ENCODE results near the gene CACNA1H. TPM values are rescaled to one million over a fixed set of nuclear protein-coding genes. Genes with fewer than 3 reads are reported as not detected.
A peak's percentile ranks its signal among the peaks of the same experiment; 100 is the strongest.

Gene CACNA1H
- total RNA-seq, 4 donors from 2014 or later, result 133 to 330 (median 173) TPM

DNA sequence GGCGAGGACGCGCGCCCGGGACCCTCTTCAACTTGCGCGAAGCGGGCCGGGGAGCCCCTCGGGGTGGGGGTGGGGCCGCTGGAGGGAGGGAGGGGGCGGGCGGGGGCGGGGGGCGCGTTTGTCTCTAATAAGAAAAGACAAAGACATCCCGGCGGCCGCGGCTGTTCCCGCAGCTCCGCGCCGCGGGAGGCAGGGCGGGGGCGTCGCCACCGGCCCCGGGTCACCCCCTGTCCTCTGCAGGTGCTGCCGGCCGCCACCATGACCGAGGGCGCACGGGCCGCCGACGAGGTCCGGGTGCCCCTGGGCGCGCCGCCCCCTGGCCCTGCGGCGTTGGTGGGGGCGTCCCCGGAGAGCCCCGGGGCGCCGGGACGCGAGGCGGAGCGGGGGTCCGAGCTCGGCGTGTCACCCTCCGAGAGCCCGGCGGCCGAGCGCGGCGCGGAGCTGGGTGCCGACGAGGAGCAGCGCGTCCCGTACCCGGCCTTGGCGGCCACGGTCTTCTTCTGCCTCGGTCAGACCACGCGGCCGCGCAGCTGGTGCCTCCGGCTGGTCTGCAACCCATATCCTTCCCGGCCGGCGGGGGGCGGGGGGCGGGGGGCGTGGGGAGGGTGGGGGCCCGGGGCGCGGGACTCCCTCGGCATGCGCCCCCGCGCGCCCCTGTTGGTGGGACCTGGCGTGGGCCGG is 714 bp downstream of the CACNA1H start:
- WGBS, 2 donors (ENCODE audit: low coverage in 1 of 2), result no CpG with 5 or more reads among the region's 94 CpGs
- no peak for ATAC-seq
- H3K27ac ChIP-seq, result peak overlapping the region; percentile 80 to 98 (median 94)
- peak overlapping the region; percentile 76 to 81 for H3K4me3 ChIP-seq
- no peaks in the 10 kb centered on the region for H3K36me3 ChIP-seq
- no peaks in the 10 kb centered on the region for H3K9me3 ChIP-seq
- TF ChIP-seq POLR2A (IDR thresholded peaks at IDR 0.05) (no peak), POLR2AphosphoS5 (IDR thresholded peaks at IDR 0.05) (no peak), EP300 (IDR thresholded peaks at IDR 0.05) (no peak)
- TF ChIP-seq, protein P1, sequence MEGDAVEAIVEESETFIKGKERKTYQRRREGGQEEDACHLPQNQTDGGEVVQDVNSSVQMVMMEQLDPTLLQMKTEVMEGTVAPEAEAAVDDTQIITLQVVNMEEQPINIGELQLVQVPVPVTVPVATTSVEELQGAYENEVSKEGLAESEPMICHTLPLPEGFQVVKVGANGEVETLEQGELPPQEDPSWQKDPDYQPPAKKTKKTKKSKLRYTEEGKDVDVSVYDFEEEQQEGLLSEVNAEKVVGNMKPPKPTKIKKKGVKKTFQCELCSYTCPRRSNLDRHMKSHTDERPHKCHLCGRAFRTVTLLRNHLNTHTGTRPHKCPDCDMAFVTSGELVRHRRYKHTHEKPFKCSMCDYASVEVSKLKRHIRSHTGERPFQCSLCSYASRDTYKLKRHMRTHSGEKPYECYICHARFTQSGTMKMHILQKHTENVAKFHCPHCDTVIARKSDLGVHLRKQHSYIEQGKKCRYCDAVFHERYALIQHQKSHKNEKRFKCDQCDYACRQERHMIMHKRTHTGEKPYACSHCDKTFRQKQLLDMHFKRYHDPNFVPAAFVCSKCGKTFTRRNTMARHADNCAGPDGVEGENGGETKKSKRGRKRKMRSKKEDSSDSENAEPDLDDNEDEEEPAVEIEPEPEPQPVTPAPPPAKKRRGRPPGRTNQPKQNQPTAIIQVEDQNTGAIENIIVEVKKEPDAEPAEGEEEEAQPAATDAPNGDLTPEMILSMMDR (IDR thresholded peaks at IDR 0.05), result peak in 2 of 4 experiments; percentile 25 to 27
- H3K4me1 ChIP-seq, result peaks cover 0 to 74% (median 29%) of the 10 kb centered on the region in 3 donors
- peaks cover 64% of the 10 kb centered on the region for H3K27me3 ChIP-seq

DNA sequence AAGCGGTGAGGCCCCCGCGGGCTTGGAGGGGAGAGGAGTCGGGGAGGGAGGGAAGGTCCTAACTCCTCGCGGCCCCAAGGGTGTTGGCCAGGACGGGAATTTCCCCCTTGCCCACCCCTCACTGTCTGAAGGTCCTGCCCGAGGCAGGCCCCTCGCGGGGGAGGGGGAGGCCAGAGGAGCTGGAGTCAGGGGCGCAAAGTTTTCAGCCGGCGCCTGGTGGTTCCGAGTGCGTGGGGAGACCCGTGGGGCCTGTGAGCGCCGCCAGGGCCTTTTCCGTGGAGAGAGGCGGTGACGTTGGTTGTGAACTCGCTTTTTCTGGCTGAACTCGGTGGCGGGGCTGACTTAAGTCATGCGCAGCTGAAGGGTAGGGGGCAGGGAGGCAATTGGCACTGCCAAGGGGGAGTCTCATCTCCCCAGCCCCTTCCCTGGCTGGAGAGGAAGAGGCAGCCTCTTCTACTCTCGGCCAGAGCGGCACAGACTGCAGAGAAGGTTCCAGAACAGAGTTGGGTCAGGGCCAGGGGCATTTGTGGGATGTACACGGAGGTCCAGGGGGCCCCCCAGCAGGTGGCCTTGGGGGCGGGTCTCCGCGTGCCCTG is 1.5 kb downstream of the CACNA1H start:
- no CpG with 5 or more reads among the region's 31 CpGs for WGBS, 2 donors (ENCODE audit: low coverage in 1 of 2)
- peak overlapping the region; percentile 76 to 81 for H3K4me3 ChIP-seq
- peak overlapping the region; percentile 80 to 98 (median 94) for H3K27ac ChIP-seq
- TF ChIP-seq POLR2A (IDR thresholded peaks at IDR 0.05) (peak in 1 of 2 donors; percentile 22), EP300 (IDR thresholded peaks at IDR 0.05) (no peak), POLR2AphosphoS5 (IDR thresholded peaks at IDR 0.05) (peak; percentile 50)
- TF ChIP-seq, protein P1 (IDR thresholded peaks at IDR 0.05), result peak in 1 of 4 experiments; percentile 11
- peaks cover 72% of the 10 kb centered on the region for H3K27me3 ChIP-seq
- peaks cover 0 to 82% (median 37%) of the 10 kb centered on the region in 3 donors for H3K4me1 ChIP-seq
- peak; percentile 14 for ATAC-seq
- no peaks in the 10 kb centered on the region for H3K36me3 ChIP-seq
- no peaks in the 10 kb centered on the region for H3K9me3 ChIP-seq

DNA sequence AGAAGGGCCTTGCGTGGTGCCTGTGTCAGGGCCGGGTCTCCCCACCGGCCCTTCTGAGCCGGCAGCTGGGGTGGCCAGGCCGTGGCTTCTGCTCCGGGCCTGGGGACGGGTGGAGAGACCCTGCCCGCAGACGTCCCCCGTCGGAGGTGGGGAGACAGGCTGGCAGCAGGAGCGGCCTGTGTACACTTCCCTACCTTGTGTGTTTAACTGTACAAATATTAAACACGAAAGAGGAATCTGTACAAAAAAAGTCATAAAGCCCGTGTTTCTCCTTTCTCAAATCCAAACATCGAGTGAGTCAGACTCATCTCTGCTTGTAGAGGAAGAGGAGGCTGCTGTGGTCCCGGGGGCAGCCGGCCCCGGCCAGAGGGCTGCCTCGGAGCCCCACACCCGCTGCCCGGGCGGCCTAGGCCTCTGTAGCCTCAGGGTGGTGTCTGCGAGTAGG is 2.0 kb downstream of the CACNA1H start:
- TF ChIP-seq, protein P1 (IDR thresholded peaks at IDR 0.05), result no peak
- TF ChIP-seq EP300 (IDR thresholded peaks at IDR 0.05) (no peak), POLR2A (IDR thresholded peaks at IDR 0.05) (no peak), POLR2AphosphoS5 (IDR thresholded peaks at IDR 0.05) (no peak)
- no peaks in the 10 kb centered on the region for H3K9me3 ChIP-seq
- no CpG with 5 or more reads among the region's 23 CpGs for WGBS, 2 donors (ENCODE audit: low coverage in 1 of 2)
- H3K4me1 ChIP-seq, result peaks cover 0 to 87% (median 41%) of the 10 kb centered on the region in 3 donors
- no peaks in the 10 kb centered on the region for H3K36me3 ChIP-seq
- H3K27me3 ChIP-seq, result peaks cover 76% of the 10 kb centered on the region
- H3K4me3 ChIP-seq, result peak overlapping the region; percentile 76 to 81
- peak overlapping the region; percentile 80 to 98 (median 94) for H3K27ac ChIP-seq
- no peak for ATAC-seq

DNA sequence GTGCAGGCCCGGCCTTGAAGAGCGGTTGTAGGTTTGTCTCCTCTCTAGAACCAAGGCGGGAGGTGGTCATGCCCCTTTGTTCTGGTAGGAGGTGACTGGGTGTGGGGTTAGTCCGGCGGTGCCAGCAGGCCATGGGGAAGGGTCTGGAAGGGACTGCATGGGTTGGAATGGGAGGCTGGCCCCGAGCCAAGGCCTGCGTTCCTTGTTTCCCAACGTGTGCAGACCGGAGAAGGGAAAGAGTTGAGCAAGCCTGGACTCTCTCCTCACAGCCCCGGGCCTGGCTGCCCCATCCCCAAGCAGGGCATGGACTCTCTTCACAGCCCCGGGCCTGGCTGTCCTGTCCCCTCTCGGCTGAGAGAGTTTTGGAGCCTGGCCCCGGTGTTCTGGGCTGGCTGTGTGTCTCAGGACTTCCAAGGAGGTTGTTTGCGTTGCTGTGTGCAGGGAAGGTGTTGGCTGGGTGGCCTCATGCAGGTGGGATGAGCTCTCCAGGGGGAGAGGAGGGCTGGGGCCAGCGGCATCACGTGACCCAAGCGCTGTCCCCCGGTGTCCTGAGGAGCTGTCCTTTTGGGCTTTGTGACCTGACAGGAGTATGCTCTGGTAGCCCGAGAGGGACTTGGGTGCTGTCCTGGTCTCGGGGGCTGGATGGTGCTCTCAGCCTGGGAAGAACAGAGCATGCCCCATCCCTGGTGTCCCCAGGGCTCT is 2.6 kb downstream of the CACNA1H start:
- peak overlapping the region; percentile 80 to 98 (median 94) for H3K27ac ChIP-seq
- H3K9me3 ChIP-seq, result no peaks in the 10 kb centered on the region
- no peaks in the 10 kb centered on the region for H3K36me3 ChIP-seq
- no CpG with 5 or more reads among the region's 20 CpGs for WGBS, 2 donors (ENCODE audit: low coverage in 1 of 2)
- peaks cover 78% of the 10 kb centered on the region for H3K27me3 ChIP-seq
- no peak for TF ChIP-seq POLR2A (IDR thresholded peaks at IDR 0.05)
- TF ChIP-seq, protein P1 (IDR thresholded peaks at IDR 0.05), result no peak
- no peak for TF ChIP-seq EP300 (IDR thresholded peaks at IDR 0.05)
- peak; percentile 27 for TF ChIP-seq POLR2AphosphoS5 (IDR thresholded peaks at IDR 0.05)
- H3K4me1 ChIP-seq, result peaks cover 0 to 93% (median 43%) of the 10 kb centered on the region in 3 donors
- peak overlapping the region; percentile 76 to 81 for H3K4me3 ChIP-seq
- ATAC-seq, result no peak
